ENCODE data around the gene HK1.

GRCh38 chr10:69417542-69417941 is 139.2 kb downstream of the HK1 start:
- TF ChIP-seq FOXA1 (IDR thresholded peaks at IDR 0.05): no peak
- TF ChIP-seq, protein P1, sequence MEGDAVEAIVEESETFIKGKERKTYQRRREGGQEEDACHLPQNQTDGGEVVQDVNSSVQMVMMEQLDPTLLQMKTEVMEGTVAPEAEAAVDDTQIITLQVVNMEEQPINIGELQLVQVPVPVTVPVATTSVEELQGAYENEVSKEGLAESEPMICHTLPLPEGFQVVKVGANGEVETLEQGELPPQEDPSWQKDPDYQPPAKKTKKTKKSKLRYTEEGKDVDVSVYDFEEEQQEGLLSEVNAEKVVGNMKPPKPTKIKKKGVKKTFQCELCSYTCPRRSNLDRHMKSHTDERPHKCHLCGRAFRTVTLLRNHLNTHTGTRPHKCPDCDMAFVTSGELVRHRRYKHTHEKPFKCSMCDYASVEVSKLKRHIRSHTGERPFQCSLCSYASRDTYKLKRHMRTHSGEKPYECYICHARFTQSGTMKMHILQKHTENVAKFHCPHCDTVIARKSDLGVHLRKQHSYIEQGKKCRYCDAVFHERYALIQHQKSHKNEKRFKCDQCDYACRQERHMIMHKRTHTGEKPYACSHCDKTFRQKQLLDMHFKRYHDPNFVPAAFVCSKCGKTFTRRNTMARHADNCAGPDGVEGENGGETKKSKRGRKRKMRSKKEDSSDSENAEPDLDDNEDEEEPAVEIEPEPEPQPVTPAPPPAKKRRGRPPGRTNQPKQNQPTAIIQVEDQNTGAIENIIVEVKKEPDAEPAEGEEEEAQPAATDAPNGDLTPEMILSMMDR (IDR thresholded peaks at IDR 0.05; ENCODE audit: low read depth, low read length, missing input control): no peak
- no peak for TF ChIP-seq ATF3 (IDR thresholded peaks at IDR 0.05)
- TF ChIP-seq, protein P2, sequence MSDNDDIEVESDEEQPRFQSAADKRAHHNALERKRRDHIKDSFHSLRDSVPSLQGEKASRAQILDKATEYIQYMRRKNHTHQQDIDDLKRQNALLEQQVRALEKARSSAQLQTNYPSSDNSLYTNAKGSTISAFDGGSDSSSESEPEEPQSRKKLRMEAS (IDR thresholded peaks at IDR 0.05): no peak
- no peak for TF ChIP-seq REST (IDR thresholded peaks at IDR 0.05)
- TF ChIP-seq RXRA (IDR thresholded peaks at IDR 0.05): no peak
- TF ChIP-seq, protein P3, sequence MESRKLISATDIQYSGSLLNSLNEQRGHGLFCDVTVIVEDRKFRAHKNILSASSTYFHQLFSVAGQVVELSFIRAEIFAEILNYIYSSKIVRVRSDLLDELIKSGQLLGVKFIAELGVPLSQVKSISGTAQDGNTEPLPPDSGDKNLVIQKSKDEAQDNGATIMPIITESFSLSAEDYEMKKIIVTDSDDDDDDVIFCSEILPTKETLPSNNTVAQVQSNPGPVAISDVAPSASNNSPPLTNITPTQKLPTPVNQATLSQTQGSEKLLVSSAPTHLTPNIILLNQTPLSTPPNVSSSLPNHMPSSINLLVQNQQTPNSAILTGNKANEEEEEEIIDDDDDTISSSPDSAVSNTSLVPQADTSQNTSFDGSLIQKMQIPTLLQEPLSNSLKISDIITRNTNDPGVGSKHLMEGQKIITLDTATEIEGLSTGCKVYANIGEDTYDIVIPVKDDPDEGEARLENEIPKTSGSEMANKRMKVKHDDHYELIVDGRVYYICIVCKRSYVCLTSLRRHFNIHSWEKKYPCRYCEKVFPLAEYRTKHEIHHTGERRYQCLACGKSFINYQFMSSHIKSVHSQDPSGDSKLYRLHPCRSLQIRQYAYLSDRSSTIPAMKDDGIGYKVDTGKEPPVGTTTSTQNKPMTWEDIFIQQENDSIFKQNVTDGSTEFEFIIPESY (IDR thresholded peaks at IDR 0.05): no peak
- TF ChIP-seq RAD21 (IDR thresholded peaks at IDR 0.05): no peak
- no peak for TF ChIP-seq SP1 (IDR thresholded peaks at IDR 0.05)
- no peak for TF ChIP-seq JUND (IDR thresholded peaks at IDR 0.05)
- TF ChIP-seq GABPA (IDR thresholded peaks at IDR 0.05 in 1 of 2, conservative IDR thresholded peaks at IDR 0.05 in 1 of 2): no peak
- TF ChIP-seq EGR1 (IDR thresholded peaks at IDR 0.05; ENCODE audit: low read depth in 2 of 2): no peak

All from liver (tissue), 3 donors.